GM21619 (cell line): ENCODE results near the gene MYL5.
"Not testable (repeated sequence)": the region's sequence is repeated elsewhere in the genome, so short reads cannot be mapped to it uniquely, and the experiment has no call there.

Experiments used
- ATAC-seq: cut with Tn5 transposase; IDR thresholded peaks from one replicate; pipeline ENCODE4 v1.9.1; 2021; ENCODE audit not compliant: unreplicated experiment

Gene MYL5

DNA sequence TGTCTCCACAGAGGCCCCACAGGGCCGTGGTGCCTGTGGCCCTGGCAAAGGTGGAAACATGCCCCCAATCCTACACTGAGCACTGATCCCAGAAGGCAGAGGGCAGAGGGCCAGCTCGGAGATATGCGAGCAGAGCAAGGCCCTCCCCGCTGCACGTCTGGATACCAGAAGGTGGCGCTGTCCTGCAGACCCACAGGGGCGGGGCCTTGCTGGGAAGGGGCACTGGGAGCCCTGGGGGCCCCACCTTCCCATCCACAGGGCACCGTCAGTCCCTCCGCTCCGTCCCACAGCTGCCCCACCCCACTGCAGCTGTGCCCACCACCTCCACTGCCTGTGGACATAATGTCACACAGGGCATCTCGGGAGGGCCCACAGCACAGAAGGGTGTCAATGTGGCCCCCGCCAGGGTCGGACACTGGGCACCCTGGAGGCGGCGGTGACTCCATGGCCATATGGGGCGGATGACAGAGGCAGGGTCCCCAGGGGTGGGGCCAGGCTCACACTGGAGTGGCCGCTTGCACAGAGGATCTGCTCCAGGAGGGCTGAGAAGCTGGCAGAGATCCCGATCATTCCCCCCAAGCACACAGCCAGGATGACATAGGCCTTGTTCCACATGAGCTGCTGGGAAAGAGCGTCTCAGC is 9.8 kb downstream of the MYL5 start:
- ATAC-seq: no peak

DNA sequence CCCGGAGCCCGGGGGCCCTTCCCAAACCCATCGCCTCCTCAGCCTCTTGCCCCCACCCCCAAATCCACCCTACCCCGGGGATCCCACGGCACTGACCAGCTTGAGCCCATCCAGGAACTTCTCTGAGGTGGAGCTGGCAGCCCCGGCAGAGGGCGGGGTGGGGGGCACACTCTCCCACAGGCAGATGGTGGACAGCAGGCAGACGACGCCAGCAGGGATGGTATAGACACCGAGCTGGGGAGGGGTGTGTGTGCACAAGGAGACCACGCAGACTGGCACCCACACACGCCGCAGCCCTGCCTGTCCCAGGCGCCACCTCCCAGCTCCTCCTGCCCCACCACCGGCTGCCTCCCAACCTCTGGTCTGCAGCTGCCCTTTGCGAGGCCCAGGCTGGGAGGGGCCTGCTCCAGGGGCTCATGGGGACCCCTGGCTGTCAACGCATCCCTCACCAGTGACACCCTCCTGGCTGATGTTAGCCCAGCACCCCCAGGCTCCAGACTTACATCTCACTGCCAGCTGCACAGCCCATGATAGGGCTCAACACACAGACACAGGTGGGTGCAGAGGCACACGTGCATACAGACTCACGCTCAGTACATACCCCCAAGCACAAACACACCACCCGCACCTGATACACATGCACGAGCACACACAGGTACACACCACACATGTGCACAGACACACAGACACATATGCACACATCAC is 10.4 kb downstream of the MYL5 start:
- no peak for ATAC-seq

DNA sequence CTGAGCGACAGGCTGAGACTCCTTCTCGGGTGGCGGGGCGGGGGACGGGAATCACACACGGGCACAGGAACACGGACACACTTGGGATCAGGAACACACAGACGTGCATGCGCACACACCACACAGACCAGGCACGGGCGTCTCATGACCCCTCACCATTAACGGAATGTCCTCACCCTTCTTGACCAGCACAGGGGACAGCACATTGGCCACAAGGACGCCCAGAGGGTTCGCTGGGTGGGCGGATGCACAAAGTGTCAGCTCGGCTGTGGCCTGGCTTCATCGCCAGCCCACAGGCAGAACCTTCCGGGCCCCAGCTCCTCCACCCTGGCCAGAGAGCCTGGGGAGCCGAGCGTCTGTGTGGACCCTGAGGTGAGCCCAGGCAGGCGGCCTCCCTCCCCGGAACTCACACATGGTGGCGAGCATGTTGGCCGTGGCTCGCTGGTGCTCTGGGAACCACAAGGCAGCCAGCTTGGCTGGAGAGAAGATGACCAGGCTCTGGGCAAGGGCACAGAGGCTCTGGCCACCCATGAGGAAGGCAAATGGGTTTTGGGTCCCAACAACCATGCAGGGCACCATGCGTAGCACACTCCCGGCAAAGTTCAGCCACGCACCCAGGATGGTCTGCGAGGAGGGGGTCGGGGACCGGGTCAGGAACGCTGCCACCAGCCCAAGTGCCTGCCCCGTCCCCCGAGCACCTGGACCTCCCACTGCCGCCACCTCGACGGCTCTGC is 11.5 kb downstream of the MYL5 start:
- ATAC-seq: no peak

DNA sequence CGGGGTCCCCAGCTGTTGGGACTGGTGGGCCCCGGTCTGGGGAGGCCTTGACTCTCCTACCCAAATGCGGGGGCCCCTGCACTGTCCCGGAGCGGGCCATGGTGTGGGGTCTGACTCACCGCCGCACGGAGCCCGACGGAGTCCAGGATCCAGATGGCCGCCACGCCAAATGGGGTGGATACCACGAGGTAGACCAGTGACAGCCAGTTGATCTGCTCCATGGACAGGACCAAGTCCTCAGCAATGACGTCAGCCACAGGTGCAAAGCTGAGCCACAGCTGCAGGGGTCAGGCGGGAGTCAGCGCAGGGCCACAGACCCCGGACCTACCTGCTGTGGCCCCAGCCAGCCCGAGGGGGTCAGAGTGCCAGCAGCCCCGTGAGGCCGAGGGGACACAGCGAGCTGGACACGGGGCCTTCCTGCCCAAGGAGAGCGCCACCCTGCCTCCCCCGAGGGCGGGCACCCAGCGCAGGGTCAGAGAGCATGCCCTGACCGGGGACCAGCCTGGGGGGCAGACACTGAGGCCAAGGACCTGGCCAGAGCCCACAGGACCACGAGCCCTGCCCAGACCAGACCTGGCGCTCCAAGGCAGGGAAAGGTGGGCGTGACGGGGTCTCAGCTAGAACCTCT is 12.2 kb downstream of the MYL5 start:
- ATAC-seq: no peak

DNA sequence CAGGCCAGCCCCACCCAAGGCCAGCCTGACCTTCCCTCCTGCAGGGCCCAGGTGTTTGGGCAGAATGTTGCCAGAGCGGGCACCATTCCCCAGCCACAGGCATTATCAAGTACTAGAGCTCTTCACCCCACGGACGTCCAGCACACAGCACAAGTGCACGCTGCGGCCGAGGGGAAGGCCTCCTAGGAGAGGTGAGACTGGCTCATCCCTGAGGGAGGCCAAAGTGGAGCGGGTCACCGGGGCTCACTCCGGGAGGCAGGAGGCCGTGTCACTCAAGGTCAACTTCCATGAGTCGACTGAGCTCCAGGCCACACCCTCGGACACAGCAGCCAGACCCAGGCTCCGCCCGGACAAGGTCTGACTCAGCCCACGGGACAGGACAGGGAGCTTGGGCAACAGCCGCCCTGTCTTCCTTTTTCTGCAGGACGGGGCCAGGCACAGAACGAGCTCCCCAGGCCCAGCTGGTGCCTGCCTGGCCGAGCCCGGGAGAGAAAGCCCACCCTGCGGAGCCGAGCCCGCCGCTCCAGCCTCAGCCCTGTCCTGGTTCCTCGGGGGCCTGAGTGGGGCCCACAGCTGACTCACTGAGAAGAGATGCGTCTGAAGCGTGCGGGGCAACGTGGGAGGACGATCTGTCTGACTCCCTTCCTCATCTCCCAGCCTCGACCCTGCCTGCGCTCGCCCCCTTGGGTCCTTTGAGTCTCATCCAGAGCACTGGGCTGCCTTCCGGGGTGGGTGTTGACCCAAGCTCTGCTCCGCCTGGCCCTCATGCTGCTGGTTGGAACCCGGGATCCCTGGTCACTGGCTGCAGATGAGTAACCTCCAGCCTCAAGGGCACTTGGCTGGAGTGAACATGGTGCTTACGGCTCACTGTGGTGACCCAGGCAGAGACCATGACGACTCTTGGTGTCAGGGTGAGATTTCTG is 13.0 kb downstream of the MYL5 start:
- ATAC-seq: no peak

DNA sequence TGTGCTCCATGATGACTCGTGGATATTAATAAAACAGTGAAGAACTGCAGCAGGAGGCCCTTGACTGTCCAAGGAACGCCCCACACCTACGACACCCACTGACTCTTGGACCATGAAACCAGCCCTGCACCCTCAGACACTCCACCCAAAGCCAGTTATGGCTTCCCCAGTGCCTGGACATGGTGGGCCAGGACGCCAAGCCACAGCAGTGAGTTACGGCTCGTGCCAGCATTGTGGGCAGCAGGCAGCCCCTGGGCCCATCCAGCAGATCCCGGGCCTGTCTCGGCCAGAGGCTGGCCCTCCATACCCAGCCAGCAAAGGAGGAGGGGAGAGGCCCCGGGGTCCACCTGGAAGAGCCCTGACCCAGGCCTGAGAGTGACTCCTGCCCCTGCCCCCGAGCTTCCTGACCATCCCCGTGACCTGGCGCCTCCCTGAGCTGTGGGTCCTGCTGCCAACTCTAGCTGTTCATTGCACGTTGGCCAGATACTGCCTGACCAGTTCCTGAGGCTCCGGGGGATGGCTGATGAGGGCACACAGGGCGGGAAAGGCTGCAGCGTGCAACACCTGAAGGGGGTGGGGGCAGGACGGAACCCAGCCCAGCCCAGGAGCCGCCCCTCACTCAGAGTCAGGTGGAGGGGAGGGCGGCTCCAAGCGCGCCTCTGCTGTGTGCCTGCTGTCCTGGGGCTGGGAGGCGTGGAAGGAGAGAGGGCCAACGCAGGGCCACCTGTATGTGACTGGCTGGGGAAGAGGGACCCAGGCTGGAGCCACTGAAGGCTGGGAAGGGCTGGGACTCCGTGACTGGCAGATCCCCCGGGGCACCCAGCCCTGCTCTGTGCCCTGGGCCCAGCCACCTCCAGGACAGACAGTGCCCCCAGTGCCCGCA is 13.9 kb downstream of the MYL5 start:
- no peak for ATAC-seq

DNA sequence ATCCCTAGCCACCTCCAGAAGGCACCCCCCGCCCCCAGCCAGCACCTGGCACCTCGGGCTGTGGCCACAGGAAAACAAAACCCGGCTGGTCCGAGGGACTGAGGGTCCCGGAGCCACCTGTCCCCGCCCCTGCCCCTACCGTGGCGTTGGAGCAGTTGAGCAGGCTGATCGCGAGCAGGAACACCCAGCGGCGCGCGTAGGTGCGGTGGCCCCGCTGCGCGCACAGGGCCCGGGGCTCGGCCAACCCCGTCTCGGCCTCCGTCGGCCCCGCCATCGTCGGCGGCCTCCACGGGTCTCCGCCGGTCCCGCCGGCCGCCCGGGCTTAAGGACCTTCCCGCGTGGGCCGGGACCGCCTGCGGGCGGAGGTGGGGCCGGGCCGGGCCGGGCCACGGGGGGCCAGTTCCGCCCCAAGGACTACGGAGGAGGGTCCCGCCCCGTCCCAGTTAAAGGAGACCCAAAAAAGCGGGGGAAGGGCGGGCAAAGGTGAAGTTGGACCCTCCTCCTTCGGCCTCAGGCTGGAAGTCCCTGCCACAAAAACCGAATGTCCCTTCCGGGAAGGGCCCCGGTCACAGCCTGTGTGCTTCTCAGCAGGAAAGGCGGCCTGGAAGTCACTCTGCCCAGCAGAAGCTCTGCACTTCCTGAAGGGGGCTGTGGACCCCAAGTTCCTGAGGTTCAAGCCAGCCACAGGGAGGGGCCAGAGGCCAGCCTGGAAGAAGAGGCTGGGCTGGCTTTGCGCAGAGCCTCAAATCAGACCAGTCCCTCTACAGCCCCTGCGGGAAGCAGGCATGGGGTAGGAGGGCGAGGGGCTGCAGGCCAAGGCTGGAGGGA is 14.7 kb downstream of the MYL5 start, which contains the start of gene SLC49A3:
Gene SLC49A3, minus strand, starts transcription at position 298 of the 828 bp plus-strand sequence. Its CDS starts 24 bp downstream, at position 274.
- ATAC-seq: no peak

DNA sequence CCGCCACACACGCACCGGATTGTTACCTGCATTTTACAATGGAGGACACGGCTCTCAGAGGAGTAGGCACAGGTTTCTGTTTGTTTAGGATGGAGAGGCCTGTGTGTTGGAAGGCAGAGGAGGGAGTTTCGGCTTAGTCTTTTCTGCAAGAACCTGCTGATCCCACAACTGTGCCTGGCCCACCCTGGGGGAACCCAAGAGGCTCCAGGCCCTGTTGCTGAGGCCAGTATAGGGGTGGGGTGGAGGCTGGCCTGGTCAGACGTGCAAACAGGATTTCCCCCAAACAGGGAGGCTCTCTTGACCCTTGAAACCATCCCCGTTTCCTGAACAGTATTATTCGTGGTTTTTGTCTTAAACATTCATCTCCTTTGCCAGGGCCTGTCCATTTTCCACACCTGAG is 15.4 kb downstream of the MYL5 start:
- ATAC-seq: no peak

DNA sequence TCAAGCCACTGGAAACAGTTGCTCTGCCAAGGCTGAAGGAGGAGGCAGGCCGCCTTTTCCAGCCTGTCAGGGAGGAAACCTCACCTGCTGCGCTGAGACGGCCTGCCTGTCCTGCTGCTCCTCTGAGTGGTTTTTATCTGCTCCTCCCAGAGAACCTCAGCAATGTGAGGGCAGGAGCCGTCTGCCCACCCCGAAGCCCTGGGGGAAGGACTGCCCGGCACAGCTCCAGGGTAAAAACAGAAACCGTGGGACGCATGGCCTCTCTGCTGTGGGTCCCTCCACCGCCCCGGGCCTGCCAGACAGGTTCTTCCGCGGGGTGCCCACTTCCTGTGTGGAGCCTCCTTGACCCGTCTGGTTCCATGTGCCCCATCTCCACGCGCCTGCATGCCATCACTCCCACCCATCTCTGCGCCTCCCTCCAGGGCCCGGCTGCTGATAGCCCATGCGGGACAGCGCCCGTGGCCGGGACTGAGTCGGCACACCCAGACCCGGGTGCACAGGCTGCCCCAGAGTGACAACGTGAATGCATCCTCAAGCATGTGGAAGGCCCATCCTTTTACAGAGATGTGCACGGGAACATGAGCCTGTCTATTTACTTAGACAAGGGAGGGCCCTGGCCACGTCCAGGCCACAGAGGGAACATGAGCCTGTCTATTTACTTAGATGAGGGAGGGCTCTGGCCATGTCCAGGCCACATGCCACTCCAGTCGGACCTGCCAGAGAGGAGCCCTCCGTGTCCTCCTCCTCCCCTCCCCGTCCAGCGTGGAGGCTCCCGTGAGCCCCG is 18.6 kb downstream of the MYL5 start:
- ATAC-seq: no peak

DNA sequence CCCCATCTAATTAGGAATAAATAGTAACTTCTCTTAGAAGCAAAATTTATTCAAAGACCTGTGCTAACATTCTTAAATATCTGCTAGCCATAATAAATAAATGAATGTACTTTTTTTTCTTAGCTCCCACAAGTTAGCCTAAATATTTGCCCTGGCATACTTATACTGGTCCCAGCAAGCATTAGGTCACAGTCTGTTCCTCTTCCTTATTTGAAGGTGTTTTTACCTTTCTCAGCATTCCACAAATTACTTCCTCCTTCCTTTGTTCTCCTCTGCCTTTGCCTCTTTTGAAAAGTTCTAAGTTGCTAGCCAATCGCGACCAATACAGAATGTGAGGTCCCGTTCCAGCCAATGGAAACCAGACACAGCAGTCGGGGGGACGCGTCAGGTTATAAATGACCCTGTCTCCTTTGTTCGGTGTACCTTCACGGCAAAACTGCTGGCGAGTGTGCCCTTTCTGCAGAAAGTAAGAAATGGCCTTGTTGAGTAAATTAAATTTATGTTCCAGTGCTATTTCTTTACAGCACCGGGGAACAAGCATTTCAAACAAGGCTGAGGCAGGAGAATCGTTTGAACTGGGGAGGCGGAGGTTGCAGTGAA is 20.1 kb downstream of the MYL5 start:
- not testable (repeated sequence) for ATAC-seq

DNA sequence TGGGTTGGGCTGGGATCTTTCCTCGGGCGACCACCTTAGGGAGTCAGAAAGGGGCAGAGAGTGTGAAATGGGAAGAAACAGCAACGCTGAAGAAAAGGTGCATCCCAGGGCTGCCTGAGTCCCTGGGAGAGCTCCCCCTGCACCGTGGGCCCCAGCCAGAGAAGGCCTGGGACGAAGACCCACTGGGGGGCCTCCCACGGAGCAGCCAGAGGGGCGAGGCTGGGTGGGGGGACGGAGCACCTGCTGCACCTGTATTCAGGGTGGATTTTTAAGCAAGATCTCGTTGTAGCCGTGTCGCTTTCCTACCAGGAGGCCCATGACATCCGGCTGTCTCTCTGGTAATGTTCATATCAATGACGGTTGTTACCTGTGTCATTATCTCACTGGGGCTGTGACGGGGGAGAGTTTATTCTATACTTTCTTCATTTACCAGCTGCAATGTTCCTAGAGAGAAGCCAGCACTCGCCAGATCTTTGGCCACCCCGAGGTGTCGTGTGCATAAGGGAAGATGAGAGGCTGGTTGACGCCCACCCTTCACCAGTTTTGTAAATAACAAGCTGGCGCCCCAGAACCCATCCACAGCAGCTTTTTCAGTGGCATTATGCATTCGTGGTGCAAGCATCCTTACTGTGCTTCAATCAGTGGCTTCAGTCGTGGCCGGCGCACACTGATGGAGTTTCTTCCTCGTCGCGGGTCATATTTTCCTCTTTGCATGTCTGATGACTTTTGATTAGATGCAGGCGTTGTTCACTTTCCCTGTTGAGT is 25.7 kb downstream of the MYL5 start:
- ATAC-seq: peak; percentile 9

DNA sequence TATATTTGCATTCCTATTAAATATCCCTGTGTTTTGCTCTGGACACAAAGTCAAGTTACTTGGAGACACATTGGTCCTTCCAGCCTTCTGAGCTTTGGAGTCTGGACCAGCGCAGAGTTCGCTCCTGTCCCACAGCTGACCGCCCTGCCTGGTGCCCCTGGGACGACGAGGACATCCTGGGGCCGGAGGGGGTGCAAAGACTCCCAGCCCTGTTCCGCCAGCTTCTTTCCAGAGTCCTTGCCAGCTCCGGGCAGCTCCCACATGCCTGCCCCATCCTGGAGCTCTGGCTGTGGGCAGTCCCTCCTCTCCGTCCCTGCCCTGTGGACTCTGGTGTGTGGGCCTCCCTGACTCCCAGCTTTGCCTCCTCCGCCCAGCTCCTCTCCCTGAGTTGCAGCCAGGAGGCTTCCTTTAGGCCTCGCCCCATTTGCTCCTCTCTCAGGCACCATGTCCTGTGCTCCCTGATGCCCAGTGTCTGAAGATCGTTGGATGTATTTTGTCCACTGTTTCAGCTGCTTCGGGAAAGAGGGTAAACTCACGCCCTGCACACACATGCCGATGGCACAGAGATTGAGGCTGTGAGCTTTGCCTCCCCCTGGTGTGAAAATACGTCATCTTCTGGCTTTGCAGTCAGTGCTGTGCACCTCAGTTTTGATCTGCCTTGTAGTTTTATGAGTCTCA is 26.4 kb downstream of the MYL5 start:
- ATAC-seq: no peak

DNA sequence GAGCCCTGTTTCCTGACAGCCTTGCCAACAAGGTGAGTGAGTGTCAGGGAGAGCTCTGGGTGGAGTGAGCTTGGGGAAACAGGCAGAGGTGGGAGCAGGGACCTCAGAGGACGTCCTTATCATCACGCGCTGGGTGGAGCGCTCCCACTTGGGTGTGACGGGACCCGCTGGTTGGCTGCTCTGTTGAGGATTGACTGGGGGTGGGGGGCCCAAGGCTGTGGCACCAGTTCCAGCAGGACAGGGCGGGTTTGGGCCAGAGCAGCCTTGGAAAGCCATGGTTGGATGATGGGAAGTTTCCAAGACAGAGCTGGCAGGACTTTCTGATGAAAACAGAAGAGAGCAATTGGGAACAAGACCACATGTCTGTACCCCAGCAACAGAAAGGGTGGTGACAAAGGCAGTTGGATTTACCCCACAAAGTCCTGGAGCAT is 28.3 kb downstream of the MYL5 start:
- no peak for ATAC-seq

DNA sequence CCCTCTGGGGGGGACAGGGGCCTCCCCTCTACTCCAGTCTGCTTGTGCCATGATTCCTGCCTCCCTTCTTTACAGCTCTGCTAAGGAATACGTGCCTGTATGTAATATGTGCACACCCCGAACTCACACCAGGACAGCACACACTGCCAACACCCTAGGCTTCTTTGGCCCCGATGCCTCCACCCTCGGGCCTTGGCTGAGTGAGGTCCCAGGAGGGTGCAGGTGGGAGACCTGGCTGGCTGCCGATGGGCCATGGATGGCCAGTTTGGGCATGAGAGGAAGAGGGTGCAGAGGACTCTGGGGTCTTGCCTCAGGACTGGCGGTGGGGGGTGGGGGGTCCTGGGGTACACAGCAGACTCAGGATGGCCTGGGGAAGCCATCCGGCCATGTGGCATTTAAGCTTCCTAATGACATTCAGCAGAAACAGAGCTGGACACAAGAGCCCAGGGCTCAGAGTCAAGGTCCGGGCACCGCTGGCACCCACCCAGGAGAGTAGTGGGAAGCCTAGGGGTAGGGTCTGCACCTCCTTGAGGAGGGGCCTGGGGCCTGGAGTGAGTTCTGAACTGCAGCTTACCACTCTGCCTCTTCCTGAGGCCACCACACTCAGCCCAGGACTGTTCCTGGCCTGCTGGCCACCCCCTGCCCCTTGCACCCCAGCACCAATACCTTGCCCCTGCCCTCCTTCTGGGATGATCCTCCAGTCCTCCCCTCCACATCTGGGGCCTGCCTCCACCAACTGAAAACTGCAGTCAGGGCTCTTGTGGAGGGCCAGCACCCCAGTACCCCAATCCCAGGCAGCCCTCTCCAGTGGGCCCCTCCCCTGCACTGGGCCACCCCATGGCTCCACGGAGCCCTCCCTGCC is 29.2 kb downstream of the MYL5 start:
- no peak for ATAC-seq

DNA sequence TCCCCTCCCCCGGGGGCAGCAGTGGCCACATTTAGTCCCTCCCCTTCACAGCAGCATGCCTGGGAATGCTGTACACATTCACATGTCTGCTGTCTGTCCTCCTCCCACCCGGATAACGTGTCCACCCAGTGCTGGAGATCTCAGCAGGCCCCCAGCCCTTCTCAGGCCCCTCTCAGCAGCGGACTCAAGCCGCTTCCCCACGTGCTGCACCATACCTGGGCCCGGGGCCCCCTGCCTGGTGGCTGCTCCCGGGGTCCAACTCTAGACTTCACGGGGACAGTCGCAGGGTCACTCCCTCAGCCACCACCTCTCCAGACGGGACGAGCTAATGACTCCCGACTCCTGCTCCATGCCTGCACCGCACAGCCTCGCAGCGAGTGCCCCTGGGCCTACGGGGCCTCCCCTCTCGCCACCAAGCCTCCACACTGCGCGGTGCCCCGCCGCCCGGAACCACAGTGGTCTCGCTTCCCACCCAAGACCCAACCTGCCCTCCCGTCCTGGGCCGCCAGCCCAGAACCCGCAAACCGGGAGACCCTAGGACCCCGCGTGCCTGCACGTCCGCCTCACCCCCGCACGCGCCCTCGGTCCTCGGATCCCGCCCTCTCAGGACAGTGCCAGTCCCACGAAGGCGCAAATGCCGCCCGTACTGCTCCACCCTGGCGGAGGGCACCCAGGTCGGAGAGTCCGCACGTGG is 30.0 kb downstream of the MYL5 start:
- no peak for ATAC-seq
